ENCODE measurements around the gene C3orf20.

Gene C3orf20

GRCh38 chr3:14811684-14812083 is 136.7 kb downstream of the C3orf20 start:
- in situ Hi-C loops (cut with MboI; ENCODE audit: low sequenced_read_pairs, unreplicated experiment) = no loop called here
- DNase-seq (ENCODE audit: low spot score) = no peak
- no peak for TF ChIP-seq CTCF (IDR thresholded peaks at IDR 0.05; ENCODE audit: borderline replicate concordance, control extremely low read depth, extremely low read depth, insufficient read depth, missing control alignments)

GRCh38 chr3:14812196-14812790 is 137.4 kb downstream of the C3orf20 start:
- no peak for TF ChIP-seq CTCF (IDR thresholded peaks at IDR 0.05; ENCODE audit: borderline replicate concordance, control extremely low read depth, extremely low read depth, insufficient read depth, missing control alignments)
- DNase-seq (ENCODE audit: low spot score) = no peak
- in situ Hi-C loops (cut with MboI; ENCODE audit: low sequenced_read_pairs, unreplicated experiment) = no loop called here

- TF ChIP-seq CTCF (IDR thresholded peaks at IDR 0.05; ENCODE audit: borderline replicate concordance, control extremely low read depth, extremely low read depth, insufficient read depth, missing control alignments) = no peak
- in situ Hi-C loops (cut with MboI; ENCODE audit: low sequenced_read_pairs, unreplicated experiment) = no loop called here
- DNase-seq (ENCODE audit: low spot score) = no peak
Observed at GRCh38 chr3:14814411-14814871, 139.5 kb downstream of the C3orf20 start.

- TF ChIP-seq CTCF (IDR thresholded peaks at IDR 0.05; ENCODE audit: borderline replicate concordance, control extremely low read depth, extremely low read depth, insufficient read depth, missing control alignments) = no peak
- no peak for DNase-seq (ENCODE audit: low spot score)
- in situ Hi-C loops (cut with MboI; ENCODE audit: low sequenced_read_pairs, unreplicated experiment) = no loop called here
Observed at GRCh38 chr3:14816359-14816758, 141.4 kb downstream of the C3orf20 start.

- TF ChIP-seq CTCF (IDR thresholded peaks at IDR 0.05; ENCODE audit: borderline replicate concordance, control extremely low read depth, extremely low read depth, insufficient read depth, missing control alignments) = no peak
- DNase-seq (ENCODE audit: low spot score) = no peak
- in situ Hi-C loops (cut with MboI; ENCODE audit: low sequenced_read_pairs, unreplicated experiment) = no loop called here
Observed at GRCh38 chr3:14818804-14819500, 144.0 kb downstream of the C3orf20 start, which contains the start of gene FGD5. TSS of gene FGD5 (plus strand) at chr3:14818962. CDS start at chr3:14819072, 110 bp downstream.

GRCh38 chr3:14819671-14820070 is 144.7 kb downstream of the C3orf20 start:
- in situ Hi-C loops (cut with MboI; ENCODE audit: low sequenced_read_pairs, unreplicated experiment) = no loop called here
- TF ChIP-seq CTCF (IDR thresholded peaks at IDR 0.05; ENCODE audit: borderline replicate concordance, control extremely low read depth, extremely low read depth, insufficient read depth, missing control alignments) = no peak
- DNase-seq (ENCODE audit: low spot score) = no peak

Measured in GM13976 (cell line).